GM12878 (cell line): Measurements from ENCODE around the gene PRKCE. TPM values are rescaled to one million over a fixed set of nuclear protein-coding genes. Genes with fewer than 3 reads are reported as not detected.

Experiments
- ATAC-seq: fragments of 200-7000 bp; cut with Tn5 transposase; 3 replicates; pipeline ENCODE4 v1.9.1; 2020; ENCODE audit warnings: mild to moderate bottlenecking, moderate library complexity
- BruUV-seq: library from RNA; stranded (reverse); fragments of 400-500 nt; replicated peaks from 2 replicates; lab custom pipeline; 2021; lab: Mats Ljungman, UMichigan
- CTCF ChIA-PET: fragments of 300-600 bp; sonication (Branson Sonifier 250); formaldehyde crosslinking; extraction: SDS; loops from one replicate; lab custom pipeline; 2021; ENCODE audit warnings: inconsistent platforms; lab: Yijun Ruan, JAX
- POLR2A ChIA-PET: fragments of 350-600 bp; formaldehyde crosslinking; extraction: SDS; loops from one replicate; lab custom pipeline; 2021; ENCODE audit warnings: inconsistent platforms; lab: Charles Lee
- RAD21 ChIA-PET: fragments of 300-600 bp; sonication (Branson Sonifier 250); formaldehyde crosslinking; loops from one replicate; lab custom pipeline; 2023; ENCODE audit warnings: antibody characterized with exemption; ENCODE audit not compliant: unreplicated experiment; lab: Charles Lee
- SMC1A ChIA-PET: fragments of 300-600 bp; sonication (Branson Sonifier 250); formaldehyde crosslinking; loops from one replicate; lab custom pipeline; 2023; ENCODE audit not compliant: unreplicated experiment, uncharacterized antibody; lab: Charles Lee
- DNase-seq: peaks from one replicate; pipeline ENCODE4 v3.0.0-alpha.2; 2011; ENCODE audit warnings: low read depth, low spot score
- FAIRE-seq: peaks from 3 replicates; lab custom pipeline; 2011; peaks lifted over from hg19 to GRCh38; lab: Jason Lieb, UNC
- H2AFZ ChIP-seq: 2 replicates; pipeline ENCODE4 v1.6.0; 2011; ENCODE audit warnings: low read depth, low read length, control low read depth; ENCODE audit not compliant: control insufficient read depth
- H3K27ac ChIP-seq: 2 replicates; pipeline ENCODE4 v1.5.1; 2011; ENCODE audit warnings: control low read depth; ENCODE audit not compliant: control insufficient read depth, insufficient read depth
- H3K27me3 ChIP-seq, 2 experiments: replicated peaks in 1 of 2; 2 replicates each; pipeline versions ENCODE4 v1.6.0 to v1.6.1; 2011; ENCODE audit warnings: low read length in 1 of 2; ENCODE audit not compliant: control insufficient read depth in 2 of 2, insufficient read depth in 2 of 2
- H3K36me3 ChIP-seq, 2 experiments: 2 replicates each; pipeline ENCODE4 v1.5.1; 2011; ENCODE audit warnings: low read length in 1 of 2; ENCODE audit not compliant: control insufficient read depth in 2 of 2, insufficient read depth in 2 of 2
- H3K4me1 ChIP-seq: 2 replicates; pipeline ENCODE4 v1.6.1; 2011; ENCODE audit warnings: mild to moderate bottlenecking, low read length, moderate library complexity, mixed read lengths; ENCODE audit not compliant: control insufficient read depth, insufficient read depth
- H3K4me2 ChIP-seq: 2 replicates; pipeline ENCODE4 v1.6.0; 2011; ENCODE audit warnings: control low read depth; ENCODE audit not compliant: control insufficient read depth, insufficient read depth
- H3K4me3 ChIP-seq: fragments of 200-600 bp; sonication (generic); 2 replicates; pipeline ENCODE4 v1.5.1; 2016
- H3K79me2 ChIP-seq: 2 replicates; pipeline ENCODE4 v1.6.0; 2011; ENCODE audit warnings: low read length; ENCODE audit not compliant: control insufficient read depth, insufficient read depth
- H3K9ac ChIP-seq: 2 replicates; pipeline ENCODE4 v1.8.0; 2011; ENCODE audit warnings: low read length, control low read depth, mixed read lengths; ENCODE audit not compliant: control insufficient read depth, insufficient read depth
- H3K9me3 ChIP-seq: replicated peaks from 3 replicates; pipeline ENCODE4 v1.5.1; 2011; ENCODE audit warnings: mild to moderate bottlenecking, low read length; ENCODE audit not compliant: control insufficient read depth, insufficient read depth
- H4K20me1 ChIP-seq: 2 replicates; pipeline ENCODE4 v1.6.0; 2011; ENCODE audit not compliant: control insufficient read depth, insufficient read depth
- FOXM1 ChIP-seq: IDR thresholded peaks from 2 replicates; pipeline ENCODE4 v1.6.1; 2012; ENCODE audit warnings: low read depth, mild to moderate bottlenecking, inconsistent platforms, low read length, moderate library complexity
- MTA2 ChIP-seq: fragments of 450-650 bp; IDR thresholded peaks from 2 replicates; pipeline ENCODE4 v1.6.1; 2016; ENCODE audit warnings: low read depth, mild to moderate bottlenecking, moderate library complexity
- NFIC ChIP-seq: IDR thresholded peaks from 2 replicates; pipeline ENCODE4 v1.6.1; 2012; ENCODE audit warnings: low read depth, mild to moderate bottlenecking, inconsistent platforms, low read length, moderate library complexity
- POLR2AphosphoS5 ChIP-seq: IDR thresholded peaks from 2 replicates; pipeline ENCODE4 v1.6.1; 2011; ENCODE audit warnings: mild to moderate bottlenecking, low read length, inconsistent platforms
- RBBP5 ChIP-seq: fragments of 200-600 bp; sonication (generic); conservative IDR thresholded peaks from 2 replicates; pipeline ENCODE4 v1.6.1; 2016
- RCOR1 ChIP-seq: conservative IDR thresholded peaks from 2 replicates; pipeline ENCODE4 v1.6.1; 2012; ENCODE audit warnings: low read depth, low read length, improper control_type of control experiment
- SKIL ChIP-seq: fragments of 450-650 bp; IDR thresholded peaks from 2 replicates; pipeline ENCODE4 v1.6.1; 2017; ENCODE audit warnings: mild to moderate bottlenecking, low read depth, inconsistent platforms; ENCODE audit not compliant: poor library complexity, severe bottlenecking
- SMAD1 ChIP-seq: fragments of 450-650 bp; IDR thresholded peaks from 2 replicates; pipeline ENCODE4 v1.6.1; 2018; ENCODE audit warnings: mild to moderate bottlenecking, low read depth; ENCODE audit not compliant: partially characterized antibody
- STAT1 ChIP-seq: fragments of 450-650 bp; conservative IDR thresholded peaks from 2 replicates; pipeline ENCODE4 v1.6.1; 2014; ENCODE audit warnings: antibody characterized with exemption, mild to moderate bottlenecking
- STAT3 ChIP-seq: IDR thresholded peaks from 2 replicates; pipeline ENCODE4 v1.6.1; 2011; ENCODE audit warnings: low read depth, low read length, improper control_type of control experiment
- TAF1 ChIP-seq: IDR thresholded peaks from 2 replicates; pipeline ENCODE4 v1.6.1; 2011; ENCODE audit warnings: mild to moderate bottlenecking, low read depth, low read length, borderline replicate concordance
- USF2 ChIP-seq: IDR thresholded peaks from 2 replicates; pipeline ENCODE4 v1.6.1; 2011; ENCODE audit warnings: low read depth, low read length, improper control_type of control experiment, borderline replicate concordance
- ZBTB33 ChIP-seq: fragments of 450-650 bp; IDR thresholded peaks from 2 replicates; pipeline ENCODE4 v1.6.1; 2017; ENCODE audit warnings: mild to moderate bottlenecking
- WGBS: methylation state at CpG from one replicate; pipeline ENCODE4 v1.1.6; 2016; ENCODE audit warnings: low lambda C conversion rate; ENCODE audit not compliant: insufficient replicate concordance, insufficient coverage; ENCODE audit errors: missing lambda C conversion rate; 5-methylcytosine and 5-hydroxymethylcytosine counted together
- in situ Hi-C: fragments of 300-500 bp; cut with MboI; formaldehyde crosslinking; loops from 9 replicates; pipeline ENCODE4 v1.14.3; 2018; ENCODE audit warnings: mixed read lengths
- intact Hi-C: fragments of 100-400 bp; cut with micrococcal nuclease; formaldehyde crosslinking; loops from one replicate; pipeline ENCODE4 v1.14.2; 2022; ENCODE audit not compliant: unreplicated experiment
- polyA plus RNA-seq, 11 experiments: library from polyadenylated mRNA; depleted of rRNA in 4 of 11; unstranded in 6 of 11; stranded (reverse) in 5 of 11; fragments of >200 nt; fragmentation: Nextera tagmentation in 4 of 11; fragmentation: Illumina TruSeq in 1 of 11; extraction: Ambion mirVana in 4 of 11; extraction: Trizol in 1 of 11; gene quantifications; 1 replicate in 1 of 11; 2 replicates in 10 of 11; pipeline versions ENCODE4 v1.2.1 to v1.2.3, GENCODE V29; 2011 to 2016; ENCODE audit warnings: inconsistent platforms in 2 of 11, missing spikeins in 2 of 11, low read depth in 1 of 11
- total RNA-seq, 4 experiments: library from RNA; depleted of rRNA in 3 of 4; stranded (reverse); fragments of >200 nt in 3 of 4; fragmentation: Illumina TruSeq in 1 of 4; extraction: Trizol in 1 of 4; gene quantifications; 2 replicates each; pipeline versions ENCODE4 v1.2.1 to v1.2.3, GENCODE V29; 2013 to 2021

PRKCE gene
- total and polyA plus RNA-seq, 10 of the 15 experiments (the other 5 are each of a cell fraction or from before 2014, with no cell fraction given) = 2.6 to 28.2 (median 11.3) TPM

- CTCF ChIA-PET = interaction anchor here (0.8 to 1.9 kb wide), 3 partner anchors 10 to 33 kb away, joined by 5 to 12 read pairs (median 7); no protein-coding TSS in a partner anchor
These were observed 250.1 kb downstream of the PRKCE start for GRCh38 chr2:45901468-45902032.

More at GRCh38 chr2:45901468-45902032, 250.1 kb downstream of the PRKCE start:
- in situ Hi-C loops (no loop called here), intact Hi-C loops (no loop called here)
- no peaks in the 10 kb centered on the region for H3K9me3 ChIP-seq
- H4K20me1 ChIP-seq = no peaks in the 10 kb centered on the region
- RAD21 ChIA-PET = interaction anchor here (1.0 to 7.5 kb wide), 5 partner anchors 8 to 63 kb away, joined by 3 to 53 read pairs (median 4); no protein-coding TSS in a partner anchor
- BruUV-seq = no TSS peak
- H3K27me3 ChIP-seq = no peaks in the 10 kb centered on the region
- H3K4me2 ChIP-seq = no peak overlapping the region
- POLR2A ChIA-PET = interaction anchor here (1.0 to 1.8 kb wide), 5 partner anchors 10 to 58 kb away, joined by 3 to 13 read pairs (median 4); no protein-coding TSS in a partner anchor
- WGBS = 94% methylated on average over 7 of the region's 7 CpGs
- SMC1A ChIA-PET = interaction anchor here (0.9 to 2.3 kb wide), 8 partner anchors 10 to 61 kb away, joined by 3 to 18 read pairs (median 8); no protein-coding TSS in a partner anchor
- DNase-seq (no peak), ATAC-seq (no peak), FAIRE-seq (no peak)
- H3K4me1 ChIP-seq = peaks cover 38% of the 10 kb centered on the region
- TF ChIP-seq RCOR1 (no peak), STAT1 (no peak), NFIC (no peak), RBBP5 (no peak), SMAD1 (no peak), USF2 (no peak), ZBTB33 (no peak), STAT3 (no peak), MTA2 (no peak), POLR2AphosphoS5 (no peak), TAF1 (no peak), SKIL (no peak), FOXM1 (no peak)
- peaks cover 2% of the 10 kb centered on the region; the same call in 1 of the 2 replicates for H3K79me2 ChIP-seq
- no peak overlapping the region for H3K9ac ChIP-seq
- H3K4me3 ChIP-seq = no peak overlapping the region
- H3K27ac ChIP-seq = no peak overlapping the region
- no peaks in the 10 kb centered on the region; a peak in 1 of 4 replicates for H3K36me3 ChIP-seq
- H2AFZ ChIP-seq = no peak overlapping the region
